Measurements from ENCODE around the gene DCP2.

The DCP2 gene

GRCh38 chr5:113050721-113051382 is 74.3 kb downstream of the DCP2 start:
- H3K27ac ChIP-seq (ENCODE audit: low read length) = no peak overlapping the region
- H3K9ac ChIP-seq (ENCODE audit: low read depth, low read length) = no peak overlapping the region
- H3K27me3 ChIP-seq (ENCODE audit: insufficient read depth, low read length, poor library complexity) = no peaks in the 10 kb centered on the region
- H3K79me2 ChIP-seq (ENCODE audit: insufficient read depth, low read length) = no peaks in the 10 kb centered on the region
- no peak for TF ChIP-seq EZH2 (IDR thresholded peaks at IDR 0.05; ENCODE audit: borderline replicate concordance, low read depth, low read length, severe bottlenecking)
- no peak for TF ChIP-seq CTCF (IDR thresholded peaks at IDR 0.05; ENCODE audit: borderline replicate concordance, extremely low read depth, low read length, poor library complexity, severe bottlenecking)
- no peak overlapping the region for H3K4me2 ChIP-seq (ENCODE audit: insufficient read depth, low read length)
- 0 out of 2 replicates have a peak, but pooled peaks cover 8% of the 10 kb centered on the region for H3K4me1 ChIP-seq (ENCODE audit: insufficient read depth, low read length)
- no peak overlapping the region for H2AFZ ChIP-seq (ENCODE audit: low read depth, low read length)
- H3K36me3 ChIP-seq (ENCODE audit: insufficient read depth, low read length) = no peaks in the 10 kb centered on the region
- no peaks in the 10 kb centered on the region for H4K20me1 ChIP-seq (ENCODE audit: insufficient read depth, low read length)
- no peak for DNase-seq
- H3K4me3 ChIP-seq (ENCODE audit: low read depth in 1 of 2, low read length in 2 of 2) = no peak overlapping the region
- no peaks in the 10 kb centered on the region for H3K9me3 ChIP-seq (ENCODE audit: insufficient read depth, low read length, severe bottlenecking)
- ATAC-seq (ENCODE audit: insufficient read depth, low read depth) = peak; percentile 45; the same call in 2 of the 3 replicates

- DNase-seq = no peak
- Histone ChIP-seq H3K27ac (ENCODE audit: low read length) (no peak overlapping the region), H3K36me3 (ENCODE audit: insufficient read depth, low read length) (no peaks in the 10 kb centered on the region)
These were observed 75.6 kb downstream of the DCP2 start for GRCh38 chr5:113052041-113052795.

GRCh38 chr5:113053511-113053995 is 77.0 kb downstream of the DCP2 start:
- Histone ChIP-seq H2AFZ (ENCODE audit: low read depth, low read length) (no peak overlapping the region), H3K4me2 (ENCODE audit: insufficient read depth, low read length) (no peak overlapping the region), H3K4me1 (ENCODE audit: insufficient read depth, low read length) (0 out of 2 replicates have a peak, but pooled peaks cover 8% of the 10 kb centered on the region), H3K79me2 (ENCODE audit: insufficient read depth, low read length) (no peaks in the 10 kb centered on the region), H3K4me3 (ENCODE audit: low read depth in 1 of 2, low read length in 2 of 2) (no peak overlapping the region), H3K27me3 (ENCODE audit: insufficient read depth, low read length, poor library complexity) (no peaks in the 10 kb centered on the region), H3K36me3 (ENCODE audit: insufficient read depth, low read length) (no peaks in the 10 kb centered on the region), H3K27ac (ENCODE audit: low read length) (no peak overlapping the region), H3K9me3 (ENCODE audit: insufficient read depth, low read length, severe bottlenecking) (no peaks in the 10 kb centered on the region), H3K9ac (ENCODE audit: low read depth, low read length) (no peak overlapping the region), H4K20me1 (ENCODE audit: insufficient read depth, low read length) (no peaks in the 10 kb centered on the region)
- ATAC-seq (ENCODE audit: insufficient read depth, low read depth) (no peak), DNase-seq (no peak)
- TF ChIP-seq EZH2 (IDR thresholded peaks at IDR 0.05; ENCODE audit: borderline replicate concordance, low read depth, low read length, severe bottlenecking) = no peak
- TF ChIP-seq CTCF (IDR thresholded peaks at IDR 0.05; ENCODE audit: borderline replicate concordance, extremely low read depth, low read length, poor library complexity, severe bottlenecking) = no peak

More at GRCh38 chr5:113052041-113052795, 75.6 kb downstream of the DCP2 start:
- Histone ChIP-seq H4K20me1 (ENCODE audit: insufficient read depth, low read length) (no peaks in the 10 kb centered on the region), H3K27me3 (ENCODE audit: insufficient read depth, low read length, poor library complexity) (no peaks in the 10 kb centered on the region), H3K4me3 (ENCODE audit: low read depth in 1 of 2, low read length in 2 of 2) (no peak overlapping the region), H3K79me2 (ENCODE audit: insufficient read depth, low read length) (no peaks in the 10 kb centered on the region), H3K9ac (ENCODE audit: low read depth, low read length) (no peak overlapping the region), H3K9me3 (ENCODE audit: insufficient read depth, low read length, severe bottlenecking) (no peaks in the 10 kb centered on the region), H3K4me1 (ENCODE audit: insufficient read depth, low read length) (0 out of 2 replicates have a peak, but pooled peaks cover 8% of the 10 kb centered on the region), H2AFZ (ENCODE audit: low read depth, low read length) (no peak overlapping the region), H3K4me2 (ENCODE audit: insufficient read depth, low read length) (no peak overlapping the region)
- TF ChIP-seq CTCF (IDR thresholded peaks at IDR 0.05; ENCODE audit: borderline replicate concordance, extremely low read depth, low read length, poor library complexity, severe bottlenecking) = no peak
- no peak for TF ChIP-seq EZH2 (IDR thresholded peaks at IDR 0.05; ENCODE audit: borderline replicate concordance, low read depth, low read length, severe bottlenecking)
- no peak for ATAC-seq (ENCODE audit: insufficient read depth, low read depth)

All from DND-41 (cell line).